KMS-11 (cell line): ENCODE results near the gene NCOA1.

ENCODE experiments used
- H2AFZ ChIP-seq: fragments of 200-600 bp; sonication (generic); 2 replicates; pipeline ENCODE4 v1.6.1; 2016; ENCODE audit warnings: antibody characterized with exemption, mixed run types, low read depth
- H3K27ac ChIP-seq: fragments of 200-600 bp; sonication (generic); 2 replicates; pipeline ENCODE4 v1.6.1; 2016; ENCODE audit warnings: mild to moderate bottlenecking, mixed run types
- H3K27me3 ChIP-seq: fragments of 200-600 bp; sonication (generic); 2 replicates; pipeline ENCODE4 v1.6.1; 2017; ENCODE audit warnings: mild to moderate bottlenecking, low read depth, mixed run types, moderate library complexity; ENCODE audit not compliant: insufficient read depth
- H3K36me3 ChIP-seq: fragments of 200-600 bp; sonication (generic); 2 replicates; pipeline ENCODE4 v1.6.1; 2017; ENCODE audit warnings: mild to moderate bottlenecking, mixed run types; ENCODE audit not compliant: insufficient read depth
- H3K4me1 ChIP-seq: fragments of 200-600 bp; sonication (generic); 2 replicates; pipeline ENCODE4 v1.6.1; 2016; ENCODE audit warnings: mild to moderate bottlenecking, low read depth, mixed run types; ENCODE audit not compliant: poor library complexity, severe bottlenecking
- H3K4me2 ChIP-seq: fragments of 200-600 bp; sonication (generic); 2 replicates; pipeline ENCODE4 v1.7.0; 2016; ENCODE audit warnings: mild to moderate bottlenecking, mixed run types
- H3K4me3 ChIP-seq: fragments of 200-600 bp; sonication (generic); IDR thresholded peaks from 2 replicates; pipeline ENCODE4 v1.6.1; 2017; ENCODE audit warnings: low read depth, low read length, mixed read lengths; ENCODE audit not compliant: insufficient read depth
- H3K79me2 ChIP-seq: fragments of 200-600 bp; sonication (generic); 2 replicates; pipeline ENCODE4 v1.6.1; 2016; ENCODE audit warnings: low read depth, mixed run types; ENCODE audit not compliant: insufficient read depth
- H3K9ac ChIP-seq: fragments of 200-600 bp; sonication (generic); 2 replicates; pipeline ENCODE4 v1.6.1; 2016; ENCODE audit warnings: mild to moderate bottlenecking, mixed run types
- H4K20me1 ChIP-seq: fragments of 200-600 bp; sonication (generic); 2 replicates; pipeline ENCODE4 v1.6.1; 2016; ENCODE audit warnings: mild to moderate bottlenecking, mixed run types; ENCODE audit not compliant: insufficient read depth
- CTCF ChIP-seq: fragments of 200-600 bp; sonication (generic); conservative IDR thresholded peaks from 2 replicates; pipeline ENCODE4 v1.6.1; 2017; ENCODE audit warnings: low read depth, mild to moderate bottlenecking, antibody characterized with exemption, low read length, moderate library complexity, mixed read lengths

NCOA1 gene

GRCh38 chr2:24473626-24474025, 17.4 kb upstream of the NCOA1 start:
- H3K9ac ChIP-seq: no peak overlapping the region
- H3K4me1 ChIP-seq: no peaks in the 10 kb centered on the region
- no peaks in the 10 kb centered on the region for H3K79me2 ChIP-seq
- H3K27ac ChIP-seq: no peak overlapping the region
- no peak overlapping the region for H3K4me3 ChIP-seq
- no peak overlapping the region for H2AFZ ChIP-seq
- no peaks in the 10 kb centered on the region for H3K27me3 ChIP-seq
- H3K4me2 ChIP-seq: no peak overlapping the region
- TF ChIP-seq CTCF: no peak
- H3K36me3 ChIP-seq: no peaks in the 10 kb centered on the region
- H4K20me1 ChIP-seq: no peaks in the 10 kb centered on the region

DNA sequence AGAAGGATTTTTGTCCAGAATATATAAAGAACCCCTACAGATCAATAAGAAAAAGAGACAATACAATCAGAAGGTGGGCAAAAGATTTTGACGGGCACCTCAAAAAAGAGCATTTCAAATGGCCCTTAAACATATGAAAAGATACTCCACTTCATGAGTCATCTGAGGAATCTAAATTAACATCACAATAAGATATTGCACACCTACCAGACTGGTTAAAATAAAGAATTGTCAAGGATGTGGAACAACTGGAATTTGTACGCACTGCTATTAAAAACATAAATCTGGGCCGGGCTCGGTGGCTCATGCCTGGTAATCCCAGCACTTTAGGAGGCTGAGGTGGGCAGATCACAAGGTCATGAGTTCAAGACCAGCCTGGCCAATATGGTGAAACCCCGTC, 17.0 kb upstream of the NCOA1 start:
- TF ChIP-seq CTCF: no peak
- Histone ChIP-seq H3K36me3 (no peaks in the 10 kb centered on the region), H3K4me3 (no peak overlapping the region), H4K20me1 (no peaks in the 10 kb centered on the region), H2AFZ (no peak overlapping the region), H3K4me2 (no peak overlapping the region), H3K4me1 (no peaks in the 10 kb centered on the region), H3K27me3 (no peaks in the 10 kb centered on the region), H3K79me2 (no peaks in the 10 kb centered on the region), H3K27ac (no peak overlapping the region), H3K9ac (no peak overlapping the region)

GRCh38 chr2:24477229-24477628, 13.8 kb upstream of the NCOA1 start:
- H3K79me2 ChIP-seq: no peaks in the 10 kb centered on the region
- no peak overlapping the region for H3K9ac ChIP-seq
- H3K4me1 ChIP-seq: no peaks in the 10 kb centered on the region
- H3K4me3 ChIP-seq: no peak overlapping the region
- H3K27ac ChIP-seq: no peak overlapping the region
- no peak overlapping the region for H3K4me2 ChIP-seq
- TF ChIP-seq CTCF: no peak
- H2AFZ ChIP-seq: no peak overlapping the region
- H3K27me3 ChIP-seq: no peaks in the 10 kb centered on the region
- no peaks in the 10 kb centered on the region for H3K36me3 ChIP-seq
- no peaks in the 10 kb centered on the region for H4K20me1 ChIP-seq

- Histone ChIP-seq H3K27me3 (no peaks in the 10 kb centered on the region), H4K20me1 (no peaks in the 10 kb centered on the region), H3K4me1 (no peaks in the 10 kb centered on the region), H3K4me3 (no peak overlapping the region), H3K36me3 (no peaks in the 10 kb centered on the region), H2AFZ (no peak overlapping the region), H3K27ac (no peak overlapping the region), H3K9ac (no peak overlapping the region), H3K4me2 (no peak overlapping the region), H3K79me2 (no peaks in the 10 kb centered on the region)
- no peak for TF ChIP-seq CTCF
Observed at GRCh38 chr2:24478243-24478642, 12.8 kb upstream of the NCOA1 start.

- no peak overlapping the region for H3K27ac ChIP-seq
Observed at GRCh38 chr2:24480245-24480644, 10.8 kb upstream of the NCOA1 start.

More at GRCh38 chr2:24480245-24480644, 10.8 kb upstream of the NCOA1 start:
- no peaks in the 10 kb centered on the region for H3K27me3 ChIP-seq
- H3K4me1 ChIP-seq: no peaks in the 10 kb centered on the region
- no peak overlapping the region for H3K4me2 ChIP-seq
- H3K79me2 ChIP-seq: no peaks in the 10 kb centered on the region
- H2AFZ ChIP-seq: no peak overlapping the region
- H3K36me3 ChIP-seq: no peaks in the 10 kb centered on the region
- H3K9ac ChIP-seq: no peak overlapping the region
- no peak for TF ChIP-seq CTCF
- H3K4me3 ChIP-seq: no peak overlapping the region
- no peaks in the 10 kb centered on the region for H4K20me1 ChIP-seq
